ENCODE results near the gene SGSM2.

- TF ChIP-seq, protein P1, sequence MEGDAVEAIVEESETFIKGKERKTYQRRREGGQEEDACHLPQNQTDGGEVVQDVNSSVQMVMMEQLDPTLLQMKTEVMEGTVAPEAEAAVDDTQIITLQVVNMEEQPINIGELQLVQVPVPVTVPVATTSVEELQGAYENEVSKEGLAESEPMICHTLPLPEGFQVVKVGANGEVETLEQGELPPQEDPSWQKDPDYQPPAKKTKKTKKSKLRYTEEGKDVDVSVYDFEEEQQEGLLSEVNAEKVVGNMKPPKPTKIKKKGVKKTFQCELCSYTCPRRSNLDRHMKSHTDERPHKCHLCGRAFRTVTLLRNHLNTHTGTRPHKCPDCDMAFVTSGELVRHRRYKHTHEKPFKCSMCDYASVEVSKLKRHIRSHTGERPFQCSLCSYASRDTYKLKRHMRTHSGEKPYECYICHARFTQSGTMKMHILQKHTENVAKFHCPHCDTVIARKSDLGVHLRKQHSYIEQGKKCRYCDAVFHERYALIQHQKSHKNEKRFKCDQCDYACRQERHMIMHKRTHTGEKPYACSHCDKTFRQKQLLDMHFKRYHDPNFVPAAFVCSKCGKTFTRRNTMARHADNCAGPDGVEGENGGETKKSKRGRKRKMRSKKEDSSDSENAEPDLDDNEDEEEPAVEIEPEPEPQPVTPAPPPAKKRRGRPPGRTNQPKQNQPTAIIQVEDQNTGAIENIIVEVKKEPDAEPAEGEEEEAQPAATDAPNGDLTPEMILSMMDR (IDR thresholded peaks at IDR 0.05) = no peak
- TF ChIP-seq POLR2AphosphoS5 (IDR thresholded peaks at IDR 0.05) = no peak
- no peak for TF ChIP-seq EP300 (IDR thresholded peaks at IDR 0.05; ENCODE audit: low read depth)
Measured at GRCh38 chr17:2292100-2292499, 45.2 kb upstream of the SGSM2 start.
